Ovary (tissue), 3 donors: ENCODE measurements around the gene P4HA2.

Experiments used
- CTCF ChIP-seq, 3 donors: fragments of 450-650 bp in 2 of 3; fragments of 200-600 bp in 1 of 3; IDR thresholded peaks; one replicate each; pipeline versions ENCODE4 v1.5.1 to v1.8.0; 2016 to 2022; ENCODE audit warnings: antibody characterized with exemption in 3 of 3, mild to moderate bottlenecking in 1 of 3
- EP300 ChIP-seq: sonication (generic); formaldehyde crosslinking; IDR thresholded peaks from one replicate; pipeline ENCODE4 v1.6.1; 2017; ENCODE audit warnings: antibody characterized with exemption
- POLR2A ChIP-seq: fragments of 450-650 bp; IDR thresholded peaks from one replicate; pipeline ENCODE4 v1.6.1; 2017; ENCODE audit warnings: antibody characterized with exemption, mild to moderate bottlenecking, moderate library complexity
- donor health status: DM: no; HTN: no; CAD: no.

GRCh38 chr5:132273631-132274030, 46.0 kb upstream of the P4HA2 start:
- no peak for TF ChIP-seq CTCF (IDR thresholded peaks at IDR 0.05)
- no peak for TF ChIP-seq POLR2A
- no peak for TF ChIP-seq EP300
